Endothelial cell of coronary artery (primary cell): ENCODE results near the gene TEX44. TPM values are rescaled to one million over a fixed set of nuclear protein-coding genes. Genes with fewer than 3 reads are reported as not detected.

Experiments
- total RNA-seq: library from RNA; depleted of rRNA; stranded (reverse); fragments of >200 nt; gene quantifications from 2 replicates; pipeline ENCODE4 v1.2.3, GENCODE V29; 2014

Gene TEX44
- not detected in 2 replicates for total RNA-seq

DNA sequence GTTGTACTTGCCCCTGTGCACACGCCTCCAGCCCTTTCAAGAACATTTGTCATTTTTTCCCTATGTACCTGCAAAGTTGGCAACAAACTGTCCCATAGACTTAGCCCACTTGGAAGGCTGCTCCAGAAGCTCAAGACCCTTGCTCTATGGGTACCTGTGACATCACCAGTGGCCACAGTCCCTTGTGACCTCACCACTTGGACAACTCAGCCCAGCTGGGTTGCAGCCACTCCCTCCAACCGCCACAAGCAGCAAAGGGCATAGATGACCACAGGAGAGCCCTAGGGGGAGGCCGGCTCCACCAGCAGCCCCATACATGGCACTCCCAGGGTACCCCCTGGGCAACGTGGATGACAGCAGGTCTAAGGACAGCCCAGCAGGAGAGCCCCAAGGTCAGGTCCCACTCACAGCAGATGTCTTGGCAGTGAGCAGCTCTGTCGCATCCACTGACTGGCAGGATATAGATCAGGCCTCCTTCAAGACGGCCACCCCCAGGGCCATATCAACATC is at the start of gene TEX44:
TSS of gene TEX44 (plus strand) at position 229 of the 510 bp plus-strand sequence. CDS start at position 317, 88 bp downstream.

Other genes with a start within 250 kb of the TEX44 start
- 0.09 TPM in 2 replicates for gene B3GNT7, start 197.2 kb upstream of the TEX44 start, total RNA-seq
- gene NCL, start 128.4 kb upstream of the TEX44 start, total RNA-seq: 263 and 268 TPM in 2 replicates
- gene NMUR1, start 62.4 kb upstream of the TEX44 start, total RNA-seq: under 0.01 TPM in 1 of 2 replicates, not detected in the other
- gene PTMA, start 115.7 kb downstream of the TEX44 start, total RNA-seq: 1,067 and 1,251 TPM in 2 replicates
- 14.5 and 14.8 TPM in 2 replicates for gene PDE6D, start 188.4 kb downstream of the TEX44 start, total RNA-seq
- gene COPS7B, start 193.6 kb downstream of the TEX44 start, total RNA-seq: 14.9 and 18.4 TPM in 2 replicates